Fibroblast of mammary gland (primary cell): ENCODE data around the gene VCAN.

ENCODE experiments used
- DNase-seq: peaks from one replicate; pipeline ENCODE4 v3.0.0-alpha.2; 2010; ENCODE audit warnings: low read depth
- H3K4me3 ChIP-seq: 2 replicates; pipeline ENCODE4 v1.5.1; 2011; ENCODE audit warnings: low read depth, mild to moderate bottlenecking, low read length, moderate library complexity; ENCODE audit not compliant: control insufficient read depth
- CTCF ChIP-seq: conservative IDR thresholded peaks from 2 replicates; pipeline ENCODE4 v1.5.1; 2011; ENCODE audit warnings: low read depth, low read length, inconsistent platforms; ENCODE audit not compliant: control insufficient read depth, insufficient read depth

The VCAN gene

DNA sequence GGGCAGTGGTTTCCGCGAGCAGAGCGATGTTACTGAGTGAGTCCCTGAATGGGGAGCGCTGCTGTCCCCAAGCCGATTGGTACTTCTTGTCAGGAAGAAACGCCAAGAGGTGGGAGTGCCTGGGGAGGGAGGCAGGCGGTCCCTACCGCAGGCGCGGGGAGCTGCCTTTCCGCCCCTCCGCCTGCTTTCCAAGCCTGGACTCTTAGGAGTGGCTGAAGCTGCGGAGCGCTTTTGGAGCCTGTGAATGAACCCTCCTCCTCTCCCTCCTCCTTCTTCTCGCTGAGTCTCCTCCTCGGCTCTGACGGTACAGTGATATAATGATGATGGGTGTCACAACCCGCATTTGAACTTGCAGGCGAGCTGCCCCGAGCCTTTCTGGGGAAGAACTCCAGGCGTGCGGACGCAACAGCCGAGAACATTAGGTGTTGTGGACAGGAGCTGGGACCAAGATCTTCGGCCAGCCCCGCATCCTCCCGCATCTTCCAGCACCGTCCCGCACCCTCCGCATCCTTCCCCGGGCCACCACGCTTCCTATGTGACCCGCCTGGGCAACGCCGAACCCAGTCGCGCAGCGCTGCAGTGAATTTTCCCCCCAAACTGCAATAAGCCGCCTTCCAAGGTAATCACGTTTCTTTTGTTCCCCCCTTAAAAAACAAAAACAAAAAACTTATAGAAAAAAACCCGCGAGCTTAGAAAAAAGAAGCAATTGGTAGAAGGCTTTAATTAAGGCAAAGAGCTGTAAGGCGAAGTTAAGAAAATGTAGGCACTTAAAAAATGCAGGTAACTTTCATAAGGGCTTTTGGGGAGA is at the start of gene VCAN:
Gene VCAN, plus strand, starts transcription at position 340 of the 808 bp plus-strand sequence. CDS start 11,775 bp downstream, outside the sequence.
- DNase-seq = peak; percentile 86
- no peak for TF ChIP-seq CTCF
- H3K4me3 ChIP-seq = peak within 1 kb of the TSS; percentile 81

DNA sequence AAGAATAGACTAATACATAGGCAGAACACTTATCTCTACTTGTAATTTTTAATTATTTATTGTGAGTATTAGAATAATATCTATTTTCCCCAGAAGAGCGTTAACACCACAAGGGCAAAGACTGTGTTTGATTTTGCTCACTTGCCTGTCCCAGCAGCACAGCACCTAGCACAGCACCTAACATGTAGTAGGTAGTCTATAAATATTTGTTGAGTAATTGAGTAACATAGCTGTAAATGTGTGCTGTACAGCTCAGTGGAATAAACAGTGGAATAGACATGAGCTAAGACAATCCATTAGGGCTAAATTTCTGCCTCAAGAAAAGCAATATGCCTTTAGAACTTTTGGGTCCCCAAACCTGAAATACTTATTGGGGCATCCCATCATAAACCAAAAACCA is 49.3 kb upstream of the VCAN start:
- no peak overlapping the region for H3K4me3 ChIP-seq
- no peak for TF ChIP-seq CTCF
- DNase-seq = no peak

GRCh38 chr5:83426855-83427254 is 44.7 kb upstream of the VCAN start:
- no peak for TF ChIP-seq CTCF

DNA sequence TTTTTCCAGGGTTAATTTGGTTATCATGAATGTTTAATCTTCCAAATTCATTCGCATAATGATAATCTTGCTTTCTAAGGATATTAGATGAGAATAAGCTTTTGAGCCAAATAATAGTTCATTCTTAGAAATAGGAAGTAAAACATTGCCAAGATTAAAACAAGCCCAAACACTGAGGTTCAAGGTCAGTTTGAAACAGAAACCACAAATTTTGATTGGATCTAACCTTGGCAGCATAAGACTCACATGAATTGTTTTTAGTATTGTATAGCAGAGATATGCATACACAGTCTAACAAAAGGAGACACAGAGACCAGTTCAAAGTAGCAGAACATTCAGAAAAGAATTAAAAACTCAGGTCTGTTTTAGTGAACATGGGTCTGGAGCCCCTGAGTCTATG is 43.4 kb upstream of the VCAN start:
- TF ChIP-seq CTCF = no peak
- H3K4me3 ChIP-seq = no peak overlapping the region
- no peak for DNase-seq

More at GRCh38 chr5:83426855-83427254, 44.7 kb upstream of the VCAN start:
- no peak for DNase-seq
- no peak overlapping the region for H3K4me3 ChIP-seq

DNA sequence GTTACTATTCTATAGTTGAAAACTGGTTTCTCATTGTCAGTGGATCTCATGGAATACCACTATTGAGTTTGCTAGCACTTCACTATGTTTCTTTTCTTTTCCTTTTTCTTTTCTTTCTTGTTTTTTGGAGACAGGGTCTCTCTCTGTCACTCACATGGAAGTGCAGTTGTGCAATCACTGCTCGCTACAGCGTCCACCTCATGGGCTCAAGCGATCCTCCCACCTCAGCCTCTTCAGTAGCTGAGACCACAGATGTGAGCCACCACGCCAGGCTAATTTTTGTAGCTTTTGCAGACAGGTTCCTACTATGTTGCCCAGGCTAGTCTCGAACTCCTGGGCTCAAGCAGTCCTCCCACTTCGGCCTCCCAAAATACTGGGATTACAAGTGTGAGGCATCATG is 42.7 kb upstream of the VCAN start:
- no peak for DNase-seq
- no peak overlapping the region for H3K4me3 ChIP-seq
- TF ChIP-seq CTCF = no peak

- H3K4me3 ChIP-seq = no peak overlapping the region
- peak; percentile 73 for DNase-seq
- TF ChIP-seq CTCF = peak; percentile 98
These were observed 41.2 kb upstream of the VCAN start for GRCh38 chr5:83430130-83431010.
